ENCODE measurements around the gene PTPRE. TPM values are rescaled to one million over a fixed set of nuclear protein-coding genes. Genes with fewer than 3 reads are reported as not detected.

The PTPRE gene
- total RNA-seq, 1 experiment from 2014 or later: 12.3 TPM

- H3K4me1 ChIP-seq (ENCODE audit: control insufficient read depth in 1 of 2, insufficient read depth in 2 of 2, low read length in 2 of 2): peaks cover 0 to 4% of the 10 kb centered on the region in 2 experiments; a peak in 1 of 4 replicates
- ATAC-seq (no peak), DNase-seq (ENCODE audit: low read depth, low spot score) (no peak)
- BruUV-seq (replicated peaks): no TSS peak
- no peaks in the 10 kb centered on the region for H3K9me2 ChIP-seq (ENCODE audit: insufficient read depth)
- ChIA-PET CTCF (interaction anchor here (1.2 kb wide), 1 partner anchor 39 kb away, joined by 4 read pairs; no protein-coding TSS in a partner anchor), POLR2A (no interaction called here), RAD21 (ENCODE audit: low non-redundant PET in 1 of 2, low total read pairs in 2 of 2, uncharacterized antibody in 2 of 2, unreplicated experiment in 2 of 2) (no interaction called here)
- no peaks in the 10 kb centered on the region for H4K20me1 ChIP-seq (ENCODE audit: insufficient read depth)
- intact Hi-C loops (cut with micrococcal nuclease): no loop called here
- H3K79me2 ChIP-seq (ENCODE audit: insufficient read depth, low read length): no peaks in the 10 kb centered on the region
- H2AFZ ChIP-seq (ENCODE audit: low read depth, low read length, poor library complexity, severe bottlenecking): no peak overlapping the region
- no peak overlapping the region for H3K27ac ChIP-seq (ENCODE audit: low read depth, low read length)
- no peaks in the 10 kb centered on the region for H3K36me3 ChIP-seq (ENCODE audit: control insufficient read depth in 1 of 2, insufficient read depth in 2 of 2, low read length in 2 of 2)
- no peak overlapping the region for H3K4me3 ChIP-seq (replicated peaks in 1 of 2; ENCODE audit: low read depth in 1 of 2, low read length in 2 of 2)
- H3K9me3 ChIP-seq (ENCODE audit: control insufficient read depth in 1 of 2, insufficient read depth in 1 of 2, low read depth in 1 of 2, low read length in 2 of 2): no peaks in the 10 kb centered on the region
- H3K9ac ChIP-seq (ENCODE audit: low read length): no peak overlapping the region
- TF ChIP-seq REST (IDR thresholded peaks at IDR 0.05; ENCODE audit: low read depth) (no peak), EZH2 (IDR thresholded peaks at IDR 0.05) (no peak), CTCF (IDR thresholded peaks at IDR 0.05 in 2 of 3, conservative IDR thresholded peaks at IDR 0.05 in 1 of 3; ENCODE audit: borderline replicate concordance in 1 of 3, insufficient read depth in 1 of 3, low read depth in 2 of 3, low read length in 2 of 3) (no peak), FOSL1 (IDR thresholded peaks at IDR 0.05; ENCODE audit: low read depth) (no peak), ZBTB33 (IDR thresholded peaks at IDR 0.05; ENCODE audit: extremely low read depth, insufficient replicate concordance, low read length) (no peak), POLR2A (IDR thresholded peaks at IDR 0.05; ENCODE audit: borderline replicate concordance, extremely low read depth, insufficient read depth, insufficient read length) (no peak), ZFX (IDR thresholded peaks at IDR 0.05) (no peak), ZNF274 (IDR thresholded peaks at IDR 0.05; ENCODE audit: low read depth, low read length) (no peak), CEBPB (IDR thresholded peaks at IDR 0.05; ENCODE audit: low read depth) (no peak), YY1 (IDR thresholded peaks at IDR 0.05; ENCODE audit: extremely low read depth, insufficient replicate concordance, low read depth, low read length) (no peak)
- no peaks in the 10 kb centered on the region for H3K27me3 ChIP-seq (ENCODE audit: insufficient read depth, low read length)
- no peak overlapping the region for H3K4me2 ChIP-seq (ENCODE audit: low read length)
Measured at GRCh38 chr10:128074589-128074988, 167.7 kb downstream of the PTPRE start.

Data from HCT116 (cell line).